K562 (cell line): Measurements from ENCODE around the gene REM2. TPM values are rescaled to one million over a fixed set of nuclear protein-coding genes. Genes with fewer than 3 reads are reported as not detected.
A peak's percentile ranks its signal among the peaks of the same experiment; 100 is the strongest.

Source experiments
- ASH1L ChIP-seq: fragments of 450-650 bp; IDR thresholded peaks from 2 replicates; pipeline ENCODE4 v1.6.1; 2018; ENCODE audit warnings: borderline replicate concordance, mild to moderate bottlenecking, low read depth; ENCODE audit not compliant: partially characterized antibody
- CREM ChIP-seq: IDR thresholded peaks from 2 replicates; pipeline ENCODE4 v1.6.1; 2014; ENCODE audit warnings: antibody characterized with exemption, low read depth
- ETV6 ChIP-seq, 3 experiments: fragments of 150-350 bp in 1 of 3; sonication (generic) in 1 of 3; formaldehyde crosslinking in 1 of 3; IDR thresholded peaks; 2 replicates each; pipeline versions ENCODE4 v1.6.1 to v1.8.0; 2014 to 2022; ENCODE audit warnings: borderline replicate concordance in 2 of 3, low read depth in 2 of 3, antibody characterized with exemption in 1 of 3, low read length in 1 of 3, mild to moderate bottlenecking in 1 of 3, missing genetic modification reagents in 1 of 3
- MEIS2 ChIP-seq: fragments of 450-650 bp; IDR thresholded peaks from 2 replicates; pipeline ENCODE4 v1.6.1; 2014; ENCODE audit warnings: mild to moderate bottlenecking; ENCODE audit not compliant: partially characterized antibody
- MTA2 ChIP-seq: fragments of 450-650 bp; IDR thresholded peaks from 2 replicates; pipeline ENCODE4 v1.6.1; 2016; ENCODE audit warnings: low read depth
- NR2C2 ChIP-seq, 2 experiments: fragments of 200-800 bp in 1 of 2; sonication (Bioruptor generic) in 1 of 2; sonication (generic) in 1 of 2; formaldehyde crosslinking in 1 of 2; IDR thresholded peaks; 2 replicates each; pipeline versions ENCODE4 v1.6.1 to v1.8.0; 2016 to 2022; ENCODE audit warnings: mild to moderate bottlenecking in 1 of 2, missing compliant biosample characterization in 1 of 2, missing genetic modification characterization in 1 of 2, missing genetic modification reagents in 1 of 2
- POLR2G ChIP-seq: fragments of 200-400 bp; formaldehyde crosslinking; IDR thresholded peaks from 2 replicates; pipeline ENCODE4 v1.6.1; 2017; ENCODE audit warnings: low read depth, mild to moderate bottlenecking, antibody characterized with exemption, low read length, moderate library complexity
- RCOR1 ChIP-seq, 2 experiments: IDR thresholded peaks; 2 replicates each; pipeline ENCODE4 v1.6.1; 2012; ENCODE audit warnings: low read depth in 2 of 2, low read length in 2 of 2, borderline replicate concordance in 1 of 2, improper control_type of control experiment in 1 of 2
- THRB ChIP-seq: fragments of 450-650 bp; formaldehyde crosslinking; conservative IDR thresholded peaks from 2 replicates; pipeline ENCODE4 v1.4.0; 2022; ENCODE audit warnings: mild to moderate bottlenecking, missing genetic modification characterization
- TRIM28 ChIP-seq: fragments of 450-650 bp; IDR thresholded peaks from 2 replicates; pipeline ENCODE4 v1.6.1; 2017
- USF1 ChIP-seq: sonication (generic); formaldehyde crosslinking; IDR thresholded peaks from 2 replicates; pipeline ENCODE4 v1.9.0; 2022; ENCODE audit warnings: mild to moderate bottlenecking, missing genetic modification reagents
- VEZF1 ChIP-seq: fragments of 200-800 bp; sonication (Bioruptor generic); IDR thresholded peaks from 2 replicates; pipeline ENCODE4 v1.6.1; 2017; ENCODE audit warnings: missing genetic modification characterization, missing compliant biosample characterization
- YY1 ChIP-seq, 3 experiments: IDR thresholded peaks; 2 replicates each; pipeline ENCODE4 v1.6.1; 2011; ENCODE audit warnings: low read length in 2 of 3, mild to moderate bottlenecking in 2 of 3, moderate library complexity in 2 of 3, borderline replicate concordance in 1 of 3, control low read depth in 1 of 3, low read depth in 1 of 3; ENCODE audit not compliant: insufficient read depth in 3 of 3, insufficient replicate concordance in 2 of 3, control insufficient read depth in 1 of 3, insufficient read length in 1 of 3; ENCODE audit errors: extremely low read depth in 1 of 3
- ZBTB43 ChIP-seq: sonication (generic); formaldehyde crosslinking; IDR thresholded peaks from 2 replicates; pipeline ENCODE4 v1.8.0; 2023; ENCODE audit warnings: mild to moderate bottlenecking, missing genetic modification reagents
- ZBTB7A ChIP-seq: IDR thresholded peaks from 2 replicates; pipeline ENCODE4 v1.6.1; 2011; ENCODE audit warnings: low read depth, mild to moderate bottlenecking, low read length, moderate library complexity, borderline replicate concordance; ENCODE audit not compliant: control insufficient read depth
- ZNF280B ChIP-seq: fragments of 250-450 bp; sonication (Bioruptor Pico); IDR thresholded peaks from 2 replicates; pipeline ENCODE4 v1.5.1; 2021; ENCODE audit warnings: mild to moderate bottlenecking
- ZNF766 ChIP-seq: fragments of 200-800 bp; sonication (Bioruptor generic); conservative IDR thresholded peaks from 2 replicates; pipeline ENCODE4 v1.6.1; 2016; ENCODE audit warnings: missing genetic modification characterization, missing compliant biosample characterization
- polyA plus RNA-seq, 8 experiments: library from polyadenylated mRNA; depleted of rRNA in 4 of 8; stranded (reverse) in 5 of 8; unstranded in 3 of 8; fragments of >200 nt; fragmentation: Nextera tagmentation in 2 of 8; fragmentation: Illumina TruSeq in 1 of 8; extraction: Ambion mirVana in 2 of 8; extraction: Trizol in 1 of 8; gene quantifications; 2 replicates each; pipeline versions ENCODE4 v1.2.1 to v1.2.3, GENCODE V29; 2011 to 2014; ENCODE audit warnings: inconsistent platforms in 1 of 8, missing spikeins in 1 of 8
- total RNA-seq, 7 experiments: library from RNA; depleted of rRNA in 6 of 7; stranded (reverse); fragments of >200 nt in 6 of 7; fragmentation: Illumina TruSeq in 2 of 7; extraction: Trizol in 2 of 7; gene quantifications; 2 replicates each; pipeline versions ENCODE4 v1.2.1 to v1.2.3, GENCODE V29; 2011 to 2021; ENCODE audit warnings: low replicate concordance in 1 of 7

REM2 gene
- total and polyA plus RNA-seq, 9 of the 15 experiments (the other 6 are each of a cell fraction or from before 2014, with no cell fraction given) = 0.18 to 1.0 (median 0.38) TPM

GRCh38 chr14:22929104-22929960 lies 46.3 kb downstream of the REM2 start, which contains the start of gene PRMT5 (continued):
- no peak for TF ChIP-seq ZNF280B
- peak; percentile 75 for TF ChIP-seq ASH1L
- 0 out of 2 replicates have a peak, but pooled peaks have one; percentile 17 for TF ChIP-seq NR2C2 (CRISPR knock-in tag; IDR thresholded peaks at IDR 0.05)
- TF ChIP-seq NR2C2 (tag; IDR thresholded peaks at IDR 0.05) = no peak
- peak; percentile 94 to 99 (median 97) for TF ChIP-seq YY1 (IDR thresholded peaks at IDR 0.05; ENCODE audit: borderline replicate concordance in 1 of 3, control insufficient read depth in 1 of 3, extremely low read depth in 1 of 3, insufficient read depth in 3 of 3, insufficient read length in 1 of 3, insufficient replicate concordance in 2 of 3, low read depth in 1 of 3, low read length in 2 of 3)
- TF ChIP-seq TRIM28 = 0 out of 2 replicates have a peak, but pooled peaks have one; percentile 37
- TF ChIP-seq ZBTB43 (CRISPR knock-in tag) = peak; percentile 25; the same call in 1 of the 2 replicates
- 0 out of 2 replicates have a peak, but pooled peaks have one; percentile 41 for TF ChIP-seq ZNF766 (CRISPR knock-in tag)
- no peak for TF ChIP-seq ETV6 (IDR thresholded peaks at IDR 0.05; ENCODE audit: borderline replicate concordance in 1 of 2, low read depth in 2 of 2, low read length in 1 of 2)
- no peak for TF ChIP-seq ETV6 (CRISPR knock-in tag; IDR thresholded peaks at IDR 0.05; ENCODE audit: borderline replicate concordance)
- no peak; a peak in 1 of 4 replicates for TF ChIP-seq RCOR1 (IDR thresholded peaks at IDR 0.05; ENCODE audit: borderline replicate concordance in 1 of 2, low read depth in 2 of 2, low read length in 2 of 2)
- peak; percentile 47; the same call in 1 of the 2 replicates for TF ChIP-seq VEZF1 (CRISPR knock-in tag)
- no peak for TF ChIP-seq MTA2
- peak; percentile 54; the same call in 1 of the 2 replicates for TF ChIP-seq USF1 (CRISPR knock-in tag)
- peak; percentile 62 for TF ChIP-seq MEIS2
- TF ChIP-seq POLR2G = peak; percentile 99
- 0 out of 2 replicates have a peak, but pooled peaks have one; percentile 62 for TF ChIP-seq THRB (CRISPR knock-in tag)
- peak; percentile 63; the same call in 1 of the 2 replicates for TF ChIP-seq ZBTB7A
- peak; percentile 90 for TF ChIP-seq CREM
